GM23248 (cell line): Measurements from ENCODE around the gene PRR5. TPM values are rescaled to one million over a fixed set of nuclear protein-coding genes. Genes with fewer than 3 reads are reported as not detected.

Experiments used
- DNase-seq: peaks from one replicate; pipeline ENCODE4 v3.0.0-alpha.2; 2015
- H2AFZ ChIP-seq: fragments of 200-600 bp; sonication (generic); 2 replicates; pipeline ENCODE4 v1.6.1; 2016; ENCODE audit warnings: antibody characterized with exemption
- H3F3A ChIP-seq: fragments of 200-600 bp; sonication (generic); 2 replicates; pipeline ENCODE4 v1.6.1; 2016; ENCODE audit warnings: mild to moderate bottlenecking, antibody characterized with exemption, mixed run types; ENCODE audit not compliant: insufficient read depth
- H3K27ac ChIP-seq: fragments of 200-600 bp; sonication (generic); 2 replicates; pipeline ENCODE4 v1.5.1; 2016; ENCODE audit warnings: mild to moderate bottlenecking
- H3K27me3 ChIP-seq: fragments of 200-600 bp; sonication (generic); replicated peaks from 2 replicates; pipeline ENCODE4 v1.6.1; 2016; ENCODE audit warnings: mild to moderate bottlenecking; ENCODE audit not compliant: insufficient read depth
- H3K36me3 ChIP-seq: fragments of 200-600 bp; sonication (generic); 2 replicates; pipeline ENCODE4 v1.6.1; 2016; ENCODE audit warnings: low read depth, mild to moderate bottlenecking
- H3K4me1 ChIP-seq: fragments of 200-600 bp; sonication (generic); 2 replicates; pipeline ENCODE4 v1.6.1; 2016; ENCODE audit warnings: mild to moderate bottlenecking; ENCODE audit not compliant: insufficient read depth
- H3K4me2 ChIP-seq: fragments of 200-600 bp; sonication (generic); one replicate; pipeline ENCODE4 v1.6.1; 2016; ENCODE audit warnings: mild to moderate bottlenecking; ENCODE audit not compliant: unreplicated experiment
- H3K4me3 ChIP-seq: fragments of 200-600 bp; sonication (generic); 2 replicates; pipeline ENCODE4 v1.5.1; 2016; ENCODE audit warnings: mild to moderate bottlenecking
- H3K79me2 ChIP-seq: fragments of 200-600 bp; sonication (generic); 2 replicates; pipeline ENCODE4 v1.6.1; 2016; ENCODE audit warnings: mild to moderate bottlenecking; ENCODE audit not compliant: insufficient read depth
- H3K9ac ChIP-seq: fragments of 200-600 bp; sonication (generic); 2 replicates; pipeline ENCODE4 v1.6.1; 2016; ENCODE audit warnings: mild to moderate bottlenecking
- H3K9me2 ChIP-seq: fragments of 200-600 bp; sonication (generic); 2 replicates; pipeline ENCODE4 v1.6.1; 2016; ENCODE audit warnings: mixed run types, mild to moderate bottlenecking, moderate library complexity; ENCODE audit not compliant: insufficient read depth
- H3K9me3 ChIP-seq: fragments of 200-600 bp; sonication (generic); one replicate; pipeline ENCODE4 v1.6.1; 2017; ENCODE audit warnings: low read depth
- H4K20me1 ChIP-seq: fragments of 200-600 bp; sonication (generic); 2 replicates; pipeline ENCODE4 v1.6.0; 2016; ENCODE audit not compliant: insufficient read depth
- EZH2 ChIP-seq: fragments of 200-600 bp; sonication (generic); IDR thresholded peaks from 2 replicates; pipeline ENCODE4 v1.6.1; 2018; ENCODE audit warnings: antibody characterized with exemption, mild to moderate bottlenecking; ENCODE audit not compliant: insufficient read depth, poor library complexity, severe bottlenecking
- EZH2phosphoT487 ChIP-seq: fragments of 200-600 bp; sonication (generic); IDR thresholded peaks from 2 replicates; pipeline ENCODE4 v1.6.1; 2018; ENCODE audit warnings: antibody characterized with exemption, moderate library complexity, mild to moderate bottlenecking, low read depth; ENCODE audit not compliant: insufficient read depth
- WGBS, 2 experiments: methylation state at CpG; one replicate each; pipeline ENCODE4 v1.1.6; 2015 to 2017; ENCODE audit warnings: low lambda C conversion rate in 2 of 2, low coverage in 1 of 2; ENCODE audit errors: missing lambda C conversion rate in 2 of 2; 5-methylcytosine and 5-hydroxymethylcytosine counted together
- in situ Hi-C: fragments of 300-500 bp; cut with MboI; formaldehyde crosslinking; loops from 2 replicates; pipeline ENCODE4 v1.15.0; 2020
- polyA plus RNA-seq: library from polyadenylated mRNA; unstranded; fragments of >200 nt; fragmentation: Nextera tagmentation; extraction: Ambion mirVana; gene quantifications from 2 replicates; pipeline ENCODE4 v1.2.1, GENCODE V29; 2016
- total RNA-seq: library from RNA; depleted of rRNA; stranded (reverse); fragments of >200 nt; shearing (Covaris generic); gene quantifications from 2 replicates; pipeline ENCODE4 v1.2.3, GENCODE V29; 2014

The PRR5 gene
- total and polyA plus RNA-seq, 2 experiments from 2014 or later: 18.9 to 20.0 TPM

- Histone ChIP-seq H3K27ac (no peak overlapping the region), H3F3A (no peaks in the 10 kb centered on the region), H3K36me3 (no peaks in the 10 kb centered on the region), H3K9ac (no peak overlapping the region), H3K9me3 (no peaks in the 10 kb centered on the region), H3K4me3 (no peak overlapping the region), H2AFZ (no peak overlapping the region), H3K4me1 (no peaks in the 10 kb centered on the region), H3K9me2 (no peaks in the 10 kb centered on the region), H4K20me1 (no peaks in the 10 kb centered on the region), H3K27me3 (peaks cover 4% of the 10 kb centered on the region; the same call in 1 of the 2 replicates), H3K79me2 (no peaks in the 10 kb centered on the region), H3K4me2 (no peak overlapping the region)
- no peak for DNase-seq
- TF ChIP-seq EZH2 (no peak), EZH2phosphoT487 (no peak)
- WGBS, 2 experiments: 51 to 52% methylated on average over 2 of the region's 2 CpGs
- in situ Hi-C loops: no loop called here
Measured at GRCh38 chr22:44777364-44777755, 75.4 kb downstream of the PRR5 start.

- no peak overlapping the region for H3K9ac ChIP-seq
- in situ Hi-C loops: no loop called here
- H3K27me3 ChIP-seq: peaks cover 4% of the 10 kb centered on the region; the same call in 1 of the 2 replicates
- no peak overlapping the region for H2AFZ ChIP-seq
- H3K9me2 ChIP-seq: no peaks in the 10 kb centered on the region
- H3K4me1 ChIP-seq: no peaks in the 10 kb centered on the region
- TF ChIP-seq EZH2: no peak
- TF ChIP-seq EZH2phosphoT487: no peak
- H3F3A ChIP-seq: no peaks in the 10 kb centered on the region
- no peaks in the 10 kb centered on the region for H4K20me1 ChIP-seq
- 69 to 74% methylated on average over 16 to 17 of the region's 17 CpGs for WGBS, 2 experiments
- H3K36me3 ChIP-seq: no peaks in the 10 kb centered on the region
- DNase-seq: no peak
- H3K27ac ChIP-seq: no peak overlapping the region
- no peaks in the 10 kb centered on the region for H3K9me3 ChIP-seq
- H3K79me2 ChIP-seq: no peaks in the 10 kb centered on the region
- no peak overlapping the region for H3K4me3 ChIP-seq
- no peak overlapping the region for H3K4me2 ChIP-seq
Measured at GRCh38 chr22:44780876-44781449, 79.0 kb downstream of the PRR5 start.

- Histone ChIP-seq H3K4me1 (no peaks in the 10 kb centered on the region), H2AFZ (no peak overlapping the region), H3F3A (no peaks in the 10 kb centered on the region), H3K4me3 (no peak overlapping the region), H3K9ac (no peak overlapping the region), H3K9me2 (no peaks in the 10 kb centered on the region), H3K79me2 (no peaks in the 10 kb centered on the region), H3K27ac (no peak overlapping the region), H4K20me1 (no peaks in the 10 kb centered on the region), H3K9me3 (no peaks in the 10 kb centered on the region), H3K27me3 (peaks cover 4% of the 10 kb centered on the region; the same call in 1 of the 2 replicates), H3K4me2 (no peak overlapping the region), H3K36me3 (no peaks in the 10 kb centered on the region)
- DNase-seq: peak; percentile 48
- WGBS, 2 experiments: 19 to 21% methylated on average over 17 of the region's 17 CpGs
- TF ChIP-seq EZH2phosphoT487 (no peak), EZH2 (no peak)
- in situ Hi-C loops: no loop called here
Measured at GRCh38 chr22:44782363-44782963, 80.5 kb downstream of the PRR5 start.

- no peak for DNase-seq
- in situ Hi-C loops: no loop called here
- TF ChIP-seq EZH2: no peak
- TF ChIP-seq EZH2phosphoT487: no peak
- Histone ChIP-seq H3K9me3 (no peaks in the 10 kb centered on the region), H3K4me1 (no peaks in the 10 kb centered on the region), H2AFZ (no peak overlapping the region), H3F3A (no peaks in the 10 kb centered on the region), H3K9me2 (no peaks in the 10 kb centered on the region), H3K27me3 (peaks cover 3% of the 10 kb centered on the region; the same call in 1 of the 2 replicates), H3K4me2 (no peak overlapping the region), H3K4me3 (no peak overlapping the region), H3K79me2 (no peaks in the 10 kb centered on the region), H3K9ac (no peak overlapping the region), H3K36me3 (no peaks in the 10 kb centered on the region), H4K20me1 (no peaks in the 10 kb centered on the region), H3K27ac (no peak overlapping the region)
- 45 to 47% methylated on average over 5 to 10 of the region's 10 CpGs for WGBS, 2 experiments
Measured at GRCh38 chr22:44783091-44783490, 81.1 kb downstream of the PRR5 start.
